GM06990 (cell line): ENCODE data around the gene TRAK1.

Experiments
- DNase-seq: peaks from one replicate; pipeline ENCODE4 v3.0.0-alpha.2; 2011; ENCODE audit not compliant: insufficient read length; ENCODE audit errors: extremely low read depth
- H3K27me3 ChIP-seq: replicated peaks from 2 replicates; pipeline ENCODE4 v1.6.0; 2011; ENCODE audit warnings: low read length; ENCODE audit not compliant: control insufficient read depth, insufficient read depth
- H3K36me3 ChIP-seq: 2 replicates; pipeline ENCODE4 v1.5.1; 2011; ENCODE audit warnings: low read length; ENCODE audit not compliant: control insufficient read depth, insufficient read depth
- H3K4me3 ChIP-seq: replicated peaks from 2 replicates; pipeline ENCODE4 v1.5.1; 2011; ENCODE audit warnings: low read depth, mild to moderate bottlenecking, control low read depth, low read length
- CTCF ChIP-seq: IDR thresholded peaks from 2 replicates; pipeline ENCODE4 v1.5.1; 2011; ENCODE audit warnings: low read length, control low read depth, mild to moderate bottlenecking, inconsistent platforms; ENCODE audit not compliant: insufficient read depth, poor library complexity, severe bottlenecking

The TRAK1 gene

DNA sequence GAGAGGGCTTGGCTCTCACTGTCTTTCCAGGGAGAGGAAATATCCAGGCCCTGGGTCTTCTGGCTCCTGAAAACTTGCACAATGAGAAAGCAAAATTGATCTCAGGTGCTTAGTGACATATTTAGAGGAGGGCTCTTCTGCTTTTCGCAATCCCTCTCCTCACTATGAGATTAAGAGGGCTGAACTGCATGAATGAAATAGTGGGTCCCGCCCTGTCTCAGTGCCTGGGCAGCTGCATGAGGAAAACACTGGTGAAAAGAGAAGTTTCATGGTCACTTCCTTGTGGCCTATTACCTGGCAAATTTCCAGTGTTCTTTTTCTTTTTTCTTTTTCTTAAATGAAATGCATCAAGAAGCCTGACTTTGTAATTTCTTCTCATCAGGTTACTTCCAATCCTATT lies 73.5 kb downstream of the TRAK1 start:
- Histone ChIP-seq H3K36me3 (no peaks in the 10 kb centered on the region; the same call in 1 of the 2 replicates), H3K4me3 (no peak overlapping the region), H3K27me3 (no peaks in the 10 kb centered on the region)
- TF ChIP-seq CTCF: no peak
- DNase-seq: no peak

DNA sequence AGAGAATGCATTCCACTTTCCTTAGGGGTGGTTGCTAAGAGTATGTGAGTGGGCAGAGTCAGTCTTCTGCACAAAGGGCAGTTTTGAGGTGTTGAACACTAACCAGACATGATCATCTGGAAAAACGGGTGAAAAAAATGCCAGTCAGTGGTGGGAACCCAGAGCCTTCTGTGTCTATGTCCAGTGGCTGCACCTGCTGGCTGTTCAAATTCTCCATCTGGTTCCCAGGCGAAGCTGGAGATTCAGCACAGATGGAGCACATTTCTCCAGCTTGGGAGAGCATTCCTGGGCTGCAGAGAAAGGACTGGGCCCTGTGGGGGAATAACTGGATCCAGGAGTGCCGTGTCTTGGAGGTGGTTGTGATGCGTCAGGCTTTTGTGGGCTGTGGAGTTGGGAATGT lies 74.1 kb downstream of the TRAK1 start:
- Histone ChIP-seq H3K4me3 (no peak overlapping the region), H3K27me3 (no peaks in the 10 kb centered on the region), H3K36me3 (no peaks in the 10 kb centered on the region; the same call in 1 of the 2 replicates)
- TF ChIP-seq CTCF: no peak
- no peak for DNase-seq

DNA sequence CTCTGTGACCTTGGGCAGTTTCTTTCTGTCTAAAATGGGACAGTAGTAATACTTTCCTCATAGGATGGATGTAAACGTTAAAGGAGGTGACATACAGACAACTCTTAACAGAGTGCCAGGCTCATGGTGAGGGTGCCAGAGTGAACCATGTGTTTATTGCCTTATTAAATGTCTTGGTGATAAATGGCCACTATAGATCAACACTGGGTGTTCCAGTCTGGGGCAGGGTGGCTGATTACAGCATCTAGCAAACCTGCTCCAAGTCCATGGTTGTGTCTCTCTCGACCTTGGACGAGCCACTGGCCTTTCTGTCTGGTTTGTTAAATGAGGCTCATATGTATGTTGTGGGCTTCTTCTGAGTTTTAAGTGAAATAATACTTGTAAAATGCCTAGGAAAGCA lies 75.1 kb downstream of the TRAK1 start:
- H3K27me3 ChIP-seq: no peaks in the 10 kb centered on the region
- H3K36me3 ChIP-seq: no peaks in the 10 kb centered on the region; the same call in 1 of the 2 replicates
- H3K4me3 ChIP-seq: no peak overlapping the region
- DNase-seq: no peak
- TF ChIP-seq CTCF: no peak

DNA sequence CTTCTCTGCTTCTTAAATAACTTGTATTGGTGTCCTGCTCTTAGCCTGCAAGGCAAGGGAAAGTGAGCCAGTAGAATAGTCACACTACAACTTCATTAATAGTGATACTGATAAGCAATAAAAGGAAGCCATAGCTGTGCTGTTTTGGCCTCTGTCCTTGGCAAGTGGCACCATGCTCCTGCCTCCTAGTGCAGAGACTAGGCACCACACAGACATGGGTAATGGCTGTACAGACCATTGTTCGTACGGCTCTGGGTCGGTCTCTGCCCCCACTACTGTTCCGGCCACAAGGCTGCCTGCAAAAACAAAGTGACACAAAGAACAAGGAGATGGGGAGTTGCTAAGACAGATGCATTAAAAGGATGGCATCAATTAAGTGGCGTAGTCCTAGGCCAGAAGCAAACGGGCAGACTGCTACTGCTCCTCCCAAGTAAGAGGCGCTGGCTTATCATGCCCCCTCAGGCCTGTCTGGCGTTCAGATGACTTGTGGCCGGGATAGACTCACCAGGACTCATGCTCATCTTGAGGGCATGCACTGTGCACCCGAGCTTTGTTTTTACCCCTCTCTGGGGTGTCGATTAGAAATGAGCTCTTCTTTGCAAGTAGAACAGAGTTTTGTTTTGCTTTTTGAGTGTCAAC lies 75.6 kb downstream of the TRAK1 start:
- Histone ChIP-seq H3K36me3 (no peaks in the 10 kb centered on the region; the same call in 1 of the 2 replicates), H3K4me3 (no peak overlapping the region), H3K27me3 (no peaks in the 10 kb centered on the region)
- no peak for TF ChIP-seq CTCF
- DNase-seq: no peak

GRCh38 chr3:42169579-42170120 lies 78.5 kb downstream of the TRAK1 start:
- no peak overlapping the region for H3K4me3 ChIP-seq
- DNase-seq: no peak
- H3K27me3 ChIP-seq: no peaks in the 10 kb centered on the region
- H3K36me3 ChIP-seq: no peaks in the 10 kb centered on the region; the same call in none of the 2 replicates
- TF ChIP-seq CTCF: no peak
